ENCODE results near the gene TSSK2.

The TSSK2 gene

GRCh38 chr22:19181786-19182471, 50.8 kb downstream of the TSSK2 start:
- DNase-seq (ENCODE audit: low read depth in 2 of 2) = no peak
